HG03139 (cell line): ENCODE results near the gene ATP6V0B.

Source experiments
- ATAC-seq: cut with Tn5 transposase; IDR thresholded peaks from one replicate; pipeline ENCODE4 v1.9.1; 2021; ENCODE audit not compliant: unreplicated experiment

Gene ATP6V0B

DNA sequence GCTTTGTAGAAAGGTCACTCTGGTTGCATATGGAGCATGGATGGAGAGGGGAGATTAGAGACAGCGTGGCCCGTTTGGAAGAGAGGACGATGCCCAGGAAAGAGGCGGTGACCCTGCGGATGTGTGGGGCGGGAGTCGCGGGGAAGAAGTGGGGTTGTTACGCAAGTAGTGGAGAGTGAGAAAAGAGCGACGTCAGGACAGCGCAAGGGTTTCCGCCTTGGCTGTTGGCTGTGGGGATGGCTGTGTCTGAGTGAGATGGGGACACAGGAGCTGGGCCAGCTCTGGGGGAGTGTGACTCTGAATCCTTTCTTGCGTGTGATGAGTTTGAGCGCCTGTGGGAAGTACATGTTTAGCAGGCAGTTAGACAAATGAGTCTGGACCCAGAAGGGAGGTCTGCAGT is 8.0 kb downstream of the ATP6V0B start:
- ATAC-seq: no peak

DNA sequence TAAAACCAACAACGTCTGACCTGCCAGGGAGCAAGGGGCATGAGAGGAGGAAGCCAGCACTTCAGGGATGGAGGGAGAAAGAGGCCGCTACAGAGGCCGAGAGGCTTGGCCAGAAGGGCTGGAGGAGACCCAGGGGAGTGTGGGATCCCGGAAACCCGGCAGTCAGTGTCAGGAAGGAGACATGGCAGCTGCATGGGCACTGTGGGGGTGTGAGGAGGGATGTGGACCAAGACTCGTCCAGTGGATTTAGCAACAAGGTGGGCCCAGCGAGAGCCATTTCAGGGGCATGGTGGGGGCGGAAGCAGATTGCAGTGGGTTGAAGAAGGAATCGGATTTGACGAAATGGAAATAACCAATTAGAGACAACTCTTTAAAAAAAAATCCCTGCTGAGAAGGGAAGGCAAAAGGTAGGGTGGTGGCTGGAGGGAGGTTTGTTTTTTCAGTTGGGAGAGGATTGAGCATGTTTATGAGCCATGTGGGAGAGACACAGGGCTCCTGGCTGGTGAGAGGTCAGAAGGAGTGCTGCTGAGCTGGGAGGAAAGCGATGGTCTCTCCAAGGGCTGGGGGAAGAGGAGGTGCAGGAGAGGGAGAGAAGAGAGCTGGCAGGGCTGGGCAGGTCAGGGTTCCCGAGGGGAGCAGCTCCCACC is 8.6 kb downstream of the ATP6V0B start:
- no peak for ATAC-seq

DNA sequence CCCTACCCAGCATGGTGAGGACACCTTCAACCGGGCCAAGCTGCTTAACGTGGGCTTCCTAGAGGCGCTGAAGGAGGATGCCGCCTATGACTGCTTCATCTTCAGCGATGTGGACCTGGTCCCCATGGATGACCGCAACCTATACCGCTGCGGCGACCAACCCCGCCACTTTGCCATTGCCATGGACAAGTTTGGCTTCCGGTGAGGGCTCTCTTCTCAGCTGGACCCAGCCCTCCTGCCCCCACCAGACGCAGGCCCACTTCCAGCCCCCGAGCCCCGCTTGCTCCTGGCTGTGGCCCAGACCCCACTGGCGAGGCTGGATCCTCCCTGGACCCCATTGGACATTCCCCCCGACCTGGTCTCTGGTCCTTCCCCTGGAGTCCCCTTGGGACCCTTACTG is 10.1 kb downstream of the ATP6V0B start:
- no peak for ATAC-seq

DNA sequence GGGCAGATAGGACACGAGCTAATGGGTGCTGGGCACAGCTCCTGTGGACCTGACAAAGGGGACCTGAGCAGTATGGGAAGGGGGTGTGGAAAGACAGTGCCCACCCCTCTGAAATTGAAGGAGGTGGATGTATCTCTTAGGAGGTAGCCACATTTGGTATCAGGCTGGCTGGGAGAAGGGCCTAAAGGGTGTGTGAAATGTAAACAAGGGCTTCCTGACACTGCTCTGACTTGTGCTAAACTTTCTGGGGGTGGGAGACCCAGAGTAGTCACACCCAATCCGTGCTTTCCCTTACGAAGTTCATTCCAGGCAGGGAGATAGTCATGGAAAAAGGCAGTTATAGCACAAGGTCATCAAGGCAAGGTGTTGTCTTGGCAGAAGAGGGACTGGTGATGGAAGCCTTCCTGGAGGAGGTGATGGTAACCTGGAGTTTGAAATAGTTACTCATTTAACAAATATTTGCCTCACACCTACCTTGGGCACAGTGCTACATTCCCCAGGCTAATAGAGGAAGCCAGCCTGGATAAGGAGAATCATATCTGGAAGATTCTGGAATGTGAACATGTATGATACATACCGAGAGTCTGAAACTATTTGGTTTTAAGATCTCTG is 11.3 kb downstream of the ATP6V0B start:
- no peak for ATAC-seq

DNA sequence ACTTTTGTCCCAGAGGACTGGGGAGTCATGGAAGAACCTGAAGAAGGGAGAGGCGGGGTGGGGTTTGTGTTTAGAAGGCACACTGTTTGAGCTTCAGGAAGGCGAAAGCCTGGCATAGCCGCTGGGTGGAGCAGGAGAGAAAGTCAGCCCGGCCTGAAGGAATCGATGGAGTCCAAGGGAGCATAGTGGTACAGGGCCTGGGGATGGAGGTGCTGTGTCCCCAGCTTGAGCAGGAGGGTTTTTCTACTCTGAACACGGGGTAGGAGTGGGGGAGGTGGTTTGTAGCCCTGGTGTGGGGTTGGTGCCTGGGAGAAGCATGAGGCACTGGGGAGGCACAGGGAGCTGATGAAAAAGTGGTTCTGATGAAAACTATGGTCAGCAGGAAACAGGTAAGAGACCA is 12.0 kb downstream of the ATP6V0B start:
- no peak for ATAC-seq

DNA sequence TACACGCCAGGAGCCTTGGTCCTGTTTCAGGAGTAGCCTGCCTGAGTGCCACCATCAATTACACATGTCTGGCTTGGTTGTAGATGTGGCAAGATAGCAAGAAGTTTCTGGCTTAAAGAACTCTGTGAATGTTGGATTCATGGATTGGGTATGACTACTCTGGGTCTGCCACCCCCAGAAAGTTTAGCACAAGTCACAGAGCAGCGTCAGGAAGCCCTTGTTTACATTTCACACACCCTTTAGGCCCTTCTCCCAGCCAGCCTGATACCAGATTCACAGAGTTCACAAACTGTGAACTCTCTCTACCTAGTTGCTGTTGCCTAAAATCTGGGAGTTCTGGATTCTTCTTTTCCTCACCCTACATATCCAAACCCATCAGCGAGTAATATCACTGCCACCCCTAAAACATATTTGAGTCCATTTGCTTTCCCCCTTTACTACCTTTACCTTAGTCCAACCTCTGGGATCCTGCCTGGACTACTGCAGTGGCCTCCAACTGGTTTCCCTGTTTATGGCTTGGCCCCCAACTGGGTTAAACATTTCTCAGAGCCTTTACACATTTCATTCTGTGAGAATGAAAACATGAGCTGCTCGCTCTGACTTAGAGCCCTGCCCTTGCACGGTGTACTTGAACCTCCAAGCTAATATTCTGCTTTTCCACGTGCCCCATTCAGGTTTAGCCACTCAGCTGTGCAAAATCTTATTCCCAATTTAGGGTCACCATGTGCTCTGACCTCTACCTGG is 12.6 kb downstream of the ATP6V0B start:
- ATAC-seq: no peak

DNA sequence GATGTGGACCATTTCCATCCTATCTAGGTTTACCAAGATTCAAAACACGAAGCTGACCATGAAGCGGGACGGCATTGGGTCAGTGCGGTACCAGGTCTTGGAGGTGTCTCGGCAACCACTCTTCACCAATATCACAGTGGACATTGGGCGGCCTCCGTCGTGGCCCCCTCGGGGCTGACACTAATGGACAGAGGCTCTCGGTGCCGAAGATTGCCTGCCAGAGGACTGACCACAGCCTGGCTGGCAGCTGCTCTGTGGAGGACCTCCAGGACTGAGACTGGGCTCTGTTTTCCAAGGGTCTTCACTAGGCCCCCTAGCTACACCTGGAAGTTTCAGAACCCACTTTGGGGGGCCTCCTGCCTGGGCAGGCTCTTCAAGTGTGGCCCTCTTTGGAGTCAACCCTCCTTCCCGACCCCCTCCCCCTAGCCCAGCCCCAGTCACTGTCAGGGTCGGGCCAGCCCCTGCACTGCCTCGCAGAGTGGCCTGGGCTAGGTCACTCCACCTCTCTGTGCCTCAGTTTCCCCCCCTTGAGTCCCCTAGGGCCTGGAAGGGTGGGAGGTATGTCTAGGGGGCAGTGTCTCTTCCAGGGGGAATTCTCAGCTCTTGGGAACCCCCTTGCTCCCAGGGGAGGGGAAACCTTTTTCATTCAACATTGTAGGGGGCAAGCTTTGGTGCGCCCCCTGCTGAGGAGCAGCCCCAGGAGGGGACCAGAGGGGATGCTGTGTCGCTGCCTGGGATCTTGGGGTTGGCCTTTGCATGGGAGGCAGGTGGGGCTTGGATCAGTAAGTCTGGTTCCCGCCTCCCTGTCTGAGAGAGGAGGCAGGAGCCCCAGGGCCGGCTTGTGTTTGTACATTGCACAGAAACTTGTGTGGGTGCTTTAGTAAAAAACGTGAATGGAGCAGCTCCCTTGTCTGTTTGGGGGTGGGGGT is 15.8 kb downstream of the ATP6V0B start:
- ATAC-seq: no peak

DNA sequence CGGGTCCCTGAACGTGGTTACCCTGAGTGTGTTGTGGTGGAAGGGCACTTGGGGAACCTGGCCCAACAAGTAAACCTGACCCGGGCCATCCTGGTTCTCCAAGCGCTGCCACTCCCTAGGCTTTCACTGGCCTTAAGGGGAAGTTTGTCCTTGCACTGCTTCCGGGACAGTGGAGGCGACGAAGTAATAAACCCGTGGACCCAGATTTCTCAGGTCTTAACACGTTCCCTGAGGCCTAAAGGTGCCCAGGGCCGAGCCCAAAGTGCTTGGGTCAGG is 16.4 kb downstream of the ATP6V0B start:
- ATAC-seq: no peak

DNA sequence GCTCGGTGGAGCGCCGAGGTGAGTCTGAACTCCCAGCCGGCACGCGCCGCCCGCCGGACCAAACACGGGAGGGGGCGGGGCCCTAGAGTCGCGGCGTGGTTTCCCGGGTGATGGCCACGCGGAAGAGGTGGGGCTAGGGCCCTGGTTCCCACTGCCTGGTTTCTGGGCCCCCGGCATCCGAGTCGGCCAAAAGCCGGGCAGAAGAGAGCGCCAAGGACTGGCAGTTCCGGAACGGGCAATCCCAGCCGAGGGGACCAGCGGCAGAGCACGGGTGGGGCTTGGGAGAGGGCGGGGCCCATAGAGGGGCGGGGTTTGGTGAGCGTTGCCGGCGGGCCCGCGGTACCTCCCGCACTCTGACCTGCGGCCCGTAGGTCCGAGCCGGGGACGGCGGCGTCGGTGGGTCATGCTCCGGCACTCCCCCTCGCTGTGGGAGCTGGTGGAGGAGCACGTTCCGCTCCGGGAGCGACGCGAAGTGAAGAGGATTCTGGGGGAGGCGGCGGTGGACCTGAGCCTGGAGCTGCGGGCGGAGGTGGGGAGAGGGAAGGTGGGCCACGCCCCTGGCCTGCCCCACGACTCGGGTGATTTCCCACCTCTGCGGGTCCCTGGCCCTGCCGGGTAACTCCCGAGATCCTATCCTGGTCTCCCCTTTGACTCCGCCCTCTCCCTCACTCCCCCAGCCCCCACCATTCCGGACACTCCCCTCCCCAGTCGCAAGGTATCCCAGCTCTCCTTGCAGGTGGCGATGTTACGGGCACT is 16.9 kb downstream of the ATP6V0B start, which contains the start of gene CCDC24:
CCDC24 (plus strand) TSS at position 124 of the 756 bp plus-strand sequence; CDS start at position 404, 280 bp downstream.
- no peak for ATAC-seq

DNA sequence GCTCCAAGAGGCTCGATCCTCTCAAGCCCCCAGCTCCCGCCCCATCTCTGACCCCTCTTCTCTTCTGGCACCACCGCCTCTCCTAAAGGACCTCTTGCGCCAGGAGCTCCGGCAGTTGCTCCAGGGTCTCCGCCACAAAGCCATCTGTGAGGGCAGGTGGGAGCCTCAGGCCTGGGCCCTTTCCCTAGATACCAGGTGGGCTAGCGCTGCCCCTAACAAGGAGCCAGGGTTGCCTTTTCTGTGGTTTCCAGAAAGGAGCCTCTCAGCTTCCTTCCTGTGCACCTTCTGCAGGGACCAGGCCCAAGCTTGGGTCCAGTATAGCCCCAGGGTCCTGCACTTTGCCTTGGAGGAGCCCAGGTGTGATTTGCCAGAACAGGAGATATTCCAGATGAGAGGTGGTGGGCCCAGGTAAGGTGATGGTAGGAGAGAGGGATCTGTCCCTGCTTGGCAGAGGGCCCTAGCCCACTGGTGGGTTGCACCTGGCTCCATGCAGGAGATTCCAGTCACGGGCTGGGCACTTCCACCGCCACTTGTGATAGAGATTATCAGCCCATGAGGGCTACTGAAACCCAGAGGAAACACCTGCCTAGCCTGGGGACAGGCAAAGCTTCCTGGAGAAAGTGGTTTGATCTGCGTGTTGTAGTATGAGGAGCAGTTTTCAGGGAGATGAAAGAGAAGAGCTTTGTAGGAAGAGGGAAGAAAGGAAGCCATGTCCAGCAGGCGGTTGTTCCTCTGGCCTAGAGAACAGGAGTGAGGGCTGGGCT is 17.7 kb downstream of the ATP6V0B start:
- ATAC-seq: no peak

DNA sequence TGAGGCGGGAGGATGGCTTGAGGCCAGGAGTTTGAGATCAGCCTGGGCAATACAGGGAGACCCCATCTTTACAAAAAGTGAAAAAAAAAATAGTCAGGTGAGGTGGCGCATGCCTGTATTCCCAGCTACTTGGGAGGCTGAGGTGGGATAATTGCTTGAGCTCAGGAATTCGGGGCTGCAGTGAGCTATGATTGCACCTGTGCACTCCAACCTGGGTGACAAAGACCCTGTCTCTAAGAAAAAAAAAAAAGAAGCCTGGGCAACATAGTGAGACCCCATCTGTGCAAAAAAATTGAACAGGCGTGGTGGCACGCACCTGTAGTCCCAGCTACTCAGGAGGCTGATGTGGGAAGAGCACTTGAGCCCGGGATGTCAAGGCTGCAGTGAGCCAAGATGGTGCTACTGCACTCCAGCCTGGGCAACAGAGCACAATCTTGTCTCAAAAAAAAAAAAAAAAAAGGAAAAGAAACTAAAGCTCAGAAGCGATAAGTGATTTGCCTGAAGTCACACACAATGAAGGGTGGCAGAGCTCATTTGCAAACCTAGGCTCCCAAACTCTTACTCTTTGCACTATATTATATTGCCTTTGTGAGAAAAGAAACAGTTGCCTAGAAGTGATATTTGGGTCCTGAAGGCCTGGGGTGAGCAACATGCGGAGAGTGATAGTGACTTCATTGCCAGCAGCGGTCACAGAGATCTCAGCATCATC is 18.6 kb downstream of the ATP6V0B start:
- ATAC-seq: no peak

DNA sequence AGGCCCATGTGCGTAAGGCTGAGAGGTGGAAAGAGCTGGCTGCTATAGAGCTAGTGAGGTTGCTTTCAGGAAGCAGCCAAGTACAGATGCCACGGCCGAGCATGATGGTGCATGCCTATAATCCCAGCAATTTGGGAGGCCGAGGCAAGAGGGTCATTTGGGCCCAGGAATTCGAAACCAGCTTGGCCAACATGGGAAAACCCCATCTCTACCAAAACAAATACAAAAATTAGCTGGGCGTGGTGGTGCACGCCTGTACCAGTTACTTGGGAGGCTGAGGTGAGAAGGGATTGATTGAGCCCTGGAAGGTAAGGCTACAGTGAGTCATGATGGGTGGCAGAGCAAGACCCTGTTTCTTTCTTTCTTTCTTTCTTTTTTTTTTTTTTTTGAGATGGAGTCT is 19.3 kb downstream of the ATP6V0B start:
- no peak for ATAC-seq

DNA sequence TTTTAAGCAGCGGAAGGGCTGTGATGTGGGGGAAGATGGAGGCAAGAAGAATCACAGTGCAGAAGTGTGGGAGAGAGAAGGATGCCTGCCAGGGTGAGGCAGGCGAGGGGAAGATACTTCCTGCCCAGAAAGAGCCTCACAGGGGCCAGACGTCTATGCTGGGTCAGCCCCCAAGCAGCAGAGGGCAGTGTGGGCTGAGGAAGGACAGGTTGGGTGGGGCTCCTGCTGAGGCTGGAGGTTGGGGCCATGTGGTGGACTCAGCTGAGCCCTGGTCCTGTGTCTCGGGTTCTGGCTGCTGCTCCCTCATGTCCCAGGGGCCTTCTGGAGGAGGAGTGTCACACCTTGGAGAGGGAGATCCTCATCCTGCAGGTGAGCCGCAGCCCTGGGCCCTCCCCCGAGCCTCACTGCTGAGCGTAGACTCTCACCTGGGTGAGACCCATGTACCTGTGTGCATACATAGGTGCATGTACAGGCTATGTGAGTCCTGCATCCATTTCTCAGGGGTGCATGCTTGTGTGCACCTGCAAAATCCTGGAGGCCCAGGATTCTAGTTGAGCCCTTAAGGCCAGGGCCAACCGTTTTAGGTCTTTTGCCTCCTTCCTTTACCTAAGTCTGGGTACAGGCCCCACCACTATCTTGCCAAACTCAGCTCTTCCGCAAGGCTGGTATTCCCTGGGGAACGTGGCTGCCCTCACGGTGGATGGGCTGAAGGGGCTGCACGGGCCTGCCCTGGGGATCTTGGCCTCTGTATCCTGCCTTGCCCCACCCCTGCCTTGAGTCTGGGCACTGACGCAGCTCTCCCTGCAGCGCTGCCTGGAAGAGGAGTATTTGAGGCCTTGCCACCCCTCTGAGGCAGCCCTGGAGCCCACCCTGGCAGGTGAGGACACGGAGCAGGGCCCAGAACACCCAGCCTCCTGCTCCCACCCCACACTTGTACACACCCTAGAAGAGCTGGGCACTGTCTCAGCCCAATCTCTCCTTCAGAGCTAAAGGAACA is 20.3 kb downstream of the ATP6V0B start:
- ATAC-seq: no peak

DNA sequence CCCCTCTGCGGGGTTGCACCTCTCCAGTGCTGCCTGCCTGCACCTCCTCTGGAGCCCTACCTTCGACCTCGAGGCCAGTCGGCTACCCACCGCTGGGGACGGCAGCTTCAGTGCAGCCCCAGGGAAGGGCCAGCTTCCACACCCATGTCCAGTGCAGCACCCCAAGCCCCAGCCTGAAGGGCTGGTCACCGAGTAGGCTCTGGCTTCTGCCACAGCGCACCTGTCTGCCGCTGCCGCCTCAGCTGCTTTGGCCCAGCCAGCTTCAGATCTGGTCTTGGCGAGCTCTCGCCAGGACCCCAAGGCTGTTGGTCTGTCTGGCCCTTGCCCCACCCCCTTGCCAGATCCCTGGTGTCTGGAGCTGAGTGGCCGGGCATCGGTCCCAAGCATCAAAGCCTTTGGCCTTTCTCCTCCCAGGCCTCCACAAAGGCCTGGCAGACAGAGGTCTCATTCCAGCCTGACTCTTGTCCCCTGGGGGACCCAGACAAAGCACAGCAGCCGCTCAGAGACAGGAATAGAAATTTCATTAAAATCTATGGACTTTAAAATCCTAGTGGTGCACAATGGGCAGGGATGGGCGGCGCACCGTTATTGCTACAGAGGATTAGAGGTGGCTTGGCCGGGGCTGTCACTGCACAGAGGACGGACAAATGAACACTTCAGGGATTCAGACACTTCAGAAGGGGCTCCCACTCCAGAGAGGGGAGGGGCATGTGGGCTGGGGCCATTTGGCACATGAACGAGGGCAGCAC is 21.4 kb downstream of the ATP6V0B start:
- ATAC-seq: no peak

DNA sequence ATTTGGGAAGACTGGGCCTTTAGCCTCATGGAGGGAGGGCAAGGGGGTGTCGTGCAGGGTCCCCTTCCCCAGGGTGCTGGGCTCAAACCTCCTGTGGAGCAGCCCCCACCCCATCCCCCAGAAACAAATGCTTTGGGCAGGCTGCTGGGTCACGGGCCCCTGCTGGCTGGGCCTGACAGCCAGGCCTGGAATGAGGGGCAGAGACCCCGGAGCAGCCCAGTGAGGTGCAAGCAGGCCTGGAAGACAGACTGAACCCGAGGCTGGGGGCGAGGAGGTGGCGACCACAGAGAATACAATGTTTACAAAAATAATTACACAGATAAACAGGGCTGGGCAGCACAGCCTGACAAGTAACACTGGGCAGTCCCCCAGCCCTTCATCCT is 22.0 kb downstream of the ATP6V0B start:
- ATAC-seq: no peak

DNA sequence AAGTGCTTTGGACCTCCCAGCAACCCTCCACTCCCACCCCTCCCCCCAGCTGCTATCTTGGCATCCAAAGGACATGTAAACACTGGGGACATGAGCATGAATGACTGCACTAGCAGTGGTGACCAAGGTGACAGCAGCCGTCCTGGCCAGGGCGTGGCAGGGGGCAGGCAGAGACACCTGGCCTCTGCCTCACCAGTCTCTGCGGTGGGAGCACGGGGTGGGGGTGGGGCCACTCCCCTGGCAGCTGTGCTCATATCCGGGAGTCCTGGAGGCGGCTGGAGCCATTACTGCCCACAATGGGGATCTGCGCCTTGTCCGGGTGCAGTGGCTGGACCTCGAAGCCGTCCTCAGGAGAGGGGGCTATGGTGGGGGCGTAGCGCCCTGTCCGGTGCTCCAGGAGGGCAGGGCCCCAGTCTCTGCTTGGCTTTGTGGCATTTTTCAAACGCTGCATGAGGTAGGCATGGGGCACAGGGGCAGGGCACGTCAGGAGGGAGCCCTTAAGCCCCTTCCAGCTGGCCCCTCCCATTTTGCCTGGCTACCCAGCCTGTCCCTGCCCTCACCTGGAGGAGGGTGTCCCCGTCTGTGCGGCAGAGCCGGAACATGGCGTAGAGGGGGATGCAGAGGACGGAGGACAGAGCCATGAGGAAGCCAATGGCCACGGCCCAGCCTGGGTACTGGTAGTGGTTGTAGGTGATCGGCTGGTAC is 22.7 kb downstream of the ATP6V0B start:
- ATAC-seq: no peak

DNA sequence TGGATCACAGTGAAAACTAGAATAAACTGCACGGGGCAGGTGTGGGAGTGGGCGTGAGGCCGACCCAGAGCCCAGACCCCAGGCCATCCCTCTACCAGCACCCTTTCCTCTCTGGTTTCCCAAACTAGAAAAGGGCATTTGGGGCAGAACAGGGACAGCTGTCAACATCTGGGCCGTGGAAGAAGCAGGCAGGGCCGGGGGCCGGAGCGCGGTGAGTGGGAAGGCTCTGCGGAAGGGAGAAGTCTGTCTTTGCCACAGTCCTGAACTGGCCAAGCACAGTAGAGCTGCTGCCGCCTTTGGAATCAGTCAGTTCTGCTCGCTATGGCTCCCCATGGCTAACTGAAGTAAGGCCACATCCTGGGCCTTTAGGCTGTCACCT is 23.2 kb downstream of the ATP6V0B start:
- ATAC-seq: no peak
